NCI-H510A (cell line): ENCODE measurements around the gene GPRC6A.

Experiments
- DNase-seq: peaks from one replicate; lab custom pipeline; 2025; lab: John Stamatoyannopoulos, UW

GPRC6A gene

GRCh38 chr6:116783852-116784251 lies 45.0 kb downstream of the GPRC6A start:
- DNase-seq = no peak

GRCh38 chr6:116779573-116780164 lies 49.2 kb downstream of the GPRC6A start:
- DNase-seq = no peak

GRCh38 chr6:116773886-116774285 lies 55.0 kb downstream of the GPRC6A start:
- DNase-seq = no peak

- no peak for DNase-seq
Measured at GRCh38 chr6:116772450-116772849, 56.4 kb downstream of the GPRC6A start.

GRCh38 chr6:116767715-116768114 lies 61.2 kb downstream of the GPRC6A start:
- no peak for DNase-seq

GRCh38 chr6:116766506-116767176 lies 62.2 kb downstream of the GPRC6A start:
- DNase-seq = no peak

GRCh38 chr6:116764961-116765841 lies 63.7 kb downstream of the GPRC6A start, which contains the start of gene FAM162B:
Gene FAM162B (minus strand): TSS chr6:116765719. CDS start chr6:116765576, 143 bp downstream.
- DNase-seq = no peak

- DNase-seq = no peak
Measured at GRCh38 chr6:116764629-116764960, 64.3 kb downstream of the GPRC6A start.

- DNase-seq = no peak
Measured at GRCh38 chr6:116763906-116764628, 64.8 kb downstream of the GPRC6A start.

- DNase-seq = no peak
Measured at GRCh38 chr6:116763048-116763447, 65.8 kb downstream of the GPRC6A start.

GRCh38 chr6:116762235-116762634 lies 66.6 kb downstream of the GPRC6A start:
- no peak for DNase-seq

- DNase-seq = no peak
Measured at GRCh38 chr6:116761779-116762178, 67.1 kb downstream of the GPRC6A start.

GRCh38 chr6:116745176-116745575 lies 83.7 kb downstream of the GPRC6A start:
- no peak for DNase-seq
